WTC11 (cell line): Measurements from ENCODE around the gene DSC2. TPM values are rescaled to one million over a fixed set of nuclear protein-coding genes. Genes with fewer than 3 reads are reported as not detected.

Source experiments
- ATAC-seq: fragments of 200-7000 bp; cut with Tn5 transposase; 2 replicates; pipeline ENCODE4 v1.10.0; 2021; ENCODE audit warnings: mild to moderate bottlenecking, moderate library complexity
- CTCF ChIA-PET: fragments of 300-600 bp; sonication (Branson Sonifier 250); formaldehyde crosslinking; loops from one replicate; lab custom pipeline; 2021; ENCODE audit warnings: antibody characterized with exemption; lab: Charles Lee
- POLR2A ChIA-PET: fragments of 350-600 bp; sonication (Branson Sonifier 250); formaldehyde crosslinking; loops from one replicate; lab custom pipeline; 2021; ENCODE audit warnings: antibody characterized with exemption; lab: Charles Lee
- DNase-seq: peaks from one replicate; pipeline ENCODE4 v3.0.0; 2021; ENCODE audit warnings: low spot score
- H3K27ac Mint-ChIP-seq: 2 replicates; pipeline ENCODE4 v1.8.0; 2021; ENCODE audit warnings: mixed read lengths
- H3K27me3 Mint-ChIP-seq: 2 replicates; pipeline ENCODE4 v1.8.0; 2021; ENCODE audit warnings: low read depth, mild to moderate bottlenecking, moderate library complexity, mixed read lengths
- H3K36me3 Mint-ChIP-seq: 2 replicates; pipeline ENCODE4 v1.8.0; 2021; ENCODE audit warnings: mixed read lengths
- H3K4me1 Mint-ChIP-seq: 2 replicates; pipeline ENCODE4 v1.8.0; 2022; ENCODE audit warnings: mixed read lengths
- H3K4me3 Mint-ChIP-seq: 2 replicates; pipeline ENCODE4 v1.8.0; 2021; ENCODE audit warnings: mild to moderate bottlenecking, moderate library complexity, mixed read lengths
- H3K9me3 Mint-ChIP-seq: 2 replicates; pipeline ENCODE4 v1.8.0; 2021; ENCODE audit warnings: mixed read lengths
- ATF1 ChIP-seq: sonication (generic); formaldehyde crosslinking; IDR thresholded peaks from 2 replicates; pipeline ENCODE4 v1.8.1; 2023; ENCODE audit warnings: mild to moderate bottlenecking, moderate library complexity, missing genetic modification reagents
- ATF6 ChIP-seq: sonication (generic); formaldehyde crosslinking; IDR thresholded peaks from 2 replicates; pipeline ENCODE4 v1.8.1; 2023; ENCODE audit warnings: mild to moderate bottlenecking, missing genetic modification reagents
- CREB1 ChIP-seq: sonication (generic); formaldehyde crosslinking; IDR thresholded peaks from 2 replicates; pipeline ENCODE4 v1.8.0; 2023; ENCODE audit warnings: mild to moderate bottlenecking, missing genetic modification reagents
- ERG ChIP-seq: fragments of 250-450 bp; sonication (Bioruptor Pico); IDR thresholded peaks from 2 replicates; pipeline ENCODE4 v1.8.0; 2021; ENCODE audit warnings: mild to moderate bottlenecking
- GRHL2 ChIP-seq: fragments of 250-450 bp; sonication (Bioruptor Pico); IDR thresholded peaks from 2 replicates; pipeline ENCODE4 v1.8.0; 2022; ENCODE audit warnings: mild to moderate bottlenecking, moderate library complexity; ENCODE audit not compliant: insufficient replicate concordance, severe bottlenecking
- IRF1 ChIP-seq: sonication (generic); formaldehyde crosslinking; IDR thresholded peaks from 2 replicates; pipeline ENCODE4 v1.8.0; 2023; ENCODE audit warnings: missing genetic modification reagents
- JUN ChIP-seq: sonication (generic); formaldehyde crosslinking; IDR thresholded peaks from 2 replicates; pipeline ENCODE4 v1.8.0; 2023; ENCODE audit warnings: mild to moderate bottlenecking, missing genetic modification reagents
- MXD4 ChIP-seq: fragments of 250-450 bp; sonication (Bioruptor Pico); IDR thresholded peaks from 2 replicates; pipeline ENCODE4 v1.8.0; 2021; ENCODE audit warnings: mild to moderate bottlenecking, moderate library complexity, borderline replicate concordance
- MYBL2 ChIP-seq: sonication (generic); formaldehyde crosslinking; IDR thresholded peaks from 2 replicates; pipeline ENCODE4 v1.8.1; 2023; ENCODE audit warnings: mild to moderate bottlenecking, moderate library complexity, missing genetic modification reagents
- NR3C1 ChIP-seq: sonication (generic); formaldehyde crosslinking; conservative IDR thresholded peaks from 2 replicates; pipeline ENCODE4 v1.8.1; 2023; ENCODE audit warnings: low read depth, mild to moderate bottlenecking, missing genetic modification reagents
- PRDM15 ChIP-seq: sonication (generic); formaldehyde crosslinking; IDR thresholded peaks from 2 replicates; pipeline ENCODE4 v1.8.0; 2022; ENCODE audit warnings: missing genetic modification reagents
- SOX15 ChIP-seq: fragments of 250-450 bp; sonication (Bioruptor Pico); IDR thresholded peaks from 2 replicates; pipeline ENCODE4 v1.9.0; 2021; ENCODE audit warnings: mild to moderate bottlenecking
- USF1 ChIP-seq: sonication (generic); formaldehyde crosslinking; IDR thresholded peaks from 2 replicates; pipeline ENCODE4 v1.8.0; 2022; ENCODE audit warnings: mild to moderate bottlenecking, missing genetic modification reagents
- ZNF219 ChIP-seq: sonication (generic); formaldehyde crosslinking; IDR thresholded peaks from 2 replicates; pipeline ENCODE4 v1.8.0; 2023; ENCODE audit warnings: missing genetic modification reagents, mild to moderate bottlenecking, borderline replicate concordance
- ZNF425 ChIP-seq: fragments of 250-450 bp; sonication (Bioruptor Pico); conservative IDR thresholded peaks from 2 replicates; pipeline ENCODE4 v1.9.0; 2021; ENCODE audit warnings: mild to moderate bottlenecking
- total RNA-seq: library from RNA; stranded (reverse); gene quantifications from 3 replicates; pipeline ENCODE4 v1.2.3, GENCODE V29; 2021
- TF ChIP-seq, protein P1 (sequence below): sonication (generic); formaldehyde crosslinking; IDR thresholded peaks from 2 replicates; pipeline ENCODE4 v1.8.1; 2023; ENCODE audit warnings: mild to moderate bottlenecking, missing genetic modification reagents
- TF ChIP-seq, protein P2 (sequence below): fragments of 250-450 bp; sonication (Bioruptor Pico); IDR thresholded peaks from 2 replicates; pipeline ENCODE4 v2.1.2; 2022; ENCODE audit warnings: mild to moderate bottlenecking, moderate library complexity

DSC2 gene
- total RNA-seq, 1 experiment from 2014 or later = 29.8 TPM

DNA sequence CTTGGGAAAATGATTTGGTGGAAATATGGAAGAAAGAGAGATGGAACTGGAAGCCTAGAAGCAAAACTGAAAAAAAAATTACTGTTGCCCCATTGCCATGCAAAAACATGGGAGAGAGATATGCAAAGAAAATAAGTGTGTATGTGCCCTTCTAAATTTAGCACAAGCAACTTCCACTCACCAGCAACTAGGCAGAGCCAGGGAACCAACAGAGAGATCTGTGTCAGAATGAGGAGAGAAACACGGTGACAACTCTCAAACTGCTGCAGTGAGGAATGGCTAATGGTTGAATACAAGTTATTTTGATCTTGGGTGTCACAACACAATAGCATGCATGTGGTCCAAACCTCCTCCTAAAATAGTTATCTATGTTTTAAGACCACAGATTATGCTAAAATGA, 10.9 kb downstream of the DSC2 start (continued):
- TF ChIP-seq, protein P1, sequence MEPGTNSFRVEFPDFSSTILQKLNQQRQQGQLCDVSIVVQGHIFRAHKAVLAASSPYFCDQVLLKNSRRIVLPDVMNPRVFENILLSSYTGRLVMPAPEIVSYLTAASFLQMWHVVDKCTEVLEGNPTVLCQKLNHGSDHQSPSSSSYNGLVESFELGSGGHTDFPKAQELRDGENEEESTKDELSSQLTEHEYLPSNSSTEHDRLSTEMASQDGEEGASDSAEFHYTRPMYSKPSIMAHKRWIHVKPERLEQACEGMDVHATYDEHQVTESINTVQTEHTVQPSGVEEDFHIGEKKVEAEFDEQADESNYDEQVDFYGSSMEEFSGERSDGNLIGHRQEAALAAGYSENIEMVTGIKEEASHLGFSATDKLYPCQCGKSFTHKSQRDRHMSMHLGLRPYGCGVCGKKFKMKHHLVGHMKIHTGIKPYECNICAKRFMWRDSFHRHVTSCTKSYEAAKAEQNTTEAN = no peak
- TF ChIP-seq ZNF219 (CRISPR knock-in tag) (no peak), ZNF425 (CRISPR knock-in tag) (no peak)
- TF ChIP-seq, all 79 proteins: peak for 0

DNA sequence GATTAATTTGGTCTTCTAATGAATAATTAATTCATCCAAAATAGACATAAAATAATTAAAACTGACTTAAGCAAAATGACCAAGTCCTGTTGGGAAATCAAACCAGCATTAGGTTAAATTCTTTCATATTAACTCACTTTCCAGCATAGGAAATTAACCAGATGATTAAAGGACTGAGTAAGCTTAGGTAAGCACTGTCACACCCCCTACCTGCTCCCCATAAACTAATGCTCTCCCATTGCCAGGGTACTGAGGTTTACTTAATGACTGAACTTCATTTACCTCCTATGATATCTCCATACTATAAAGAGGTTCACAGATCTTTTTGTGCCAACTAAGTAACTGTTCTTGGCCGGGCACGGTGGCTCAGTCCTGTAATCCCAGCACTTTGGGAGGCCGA, 13.7 kb downstream of the DSC2 start:
- Mint-ChIP-seq H3K27me3 (no peaks in the 10 kb centered on the region), H3K27ac (no peak overlapping the region), H3K9me3 (peaks cover 3% of the 10 kb centered on the region; the same call in 1 of the 2 replicates), H3K4me1 (no peaks in the 10 kb centered on the region), H3K4me3 (no peak overlapping the region), H3K36me3 (peaks cover 47% of the 10 kb centered on the region)
- POLR2A ChIA-PET = no interaction called here
- no peak for DNase-seq
- ATAC-seq = no peak
- no peak for TF ChIP-seq MYBL2 (CRISPR knock-in tag)
- TF ChIP-seq SOX15 (CRISPR knock-in tag) = no peak
- no peak for TF ChIP-seq ERG (CRISPR knock-in tag)
- TF ChIP-seq, protein P2, sequence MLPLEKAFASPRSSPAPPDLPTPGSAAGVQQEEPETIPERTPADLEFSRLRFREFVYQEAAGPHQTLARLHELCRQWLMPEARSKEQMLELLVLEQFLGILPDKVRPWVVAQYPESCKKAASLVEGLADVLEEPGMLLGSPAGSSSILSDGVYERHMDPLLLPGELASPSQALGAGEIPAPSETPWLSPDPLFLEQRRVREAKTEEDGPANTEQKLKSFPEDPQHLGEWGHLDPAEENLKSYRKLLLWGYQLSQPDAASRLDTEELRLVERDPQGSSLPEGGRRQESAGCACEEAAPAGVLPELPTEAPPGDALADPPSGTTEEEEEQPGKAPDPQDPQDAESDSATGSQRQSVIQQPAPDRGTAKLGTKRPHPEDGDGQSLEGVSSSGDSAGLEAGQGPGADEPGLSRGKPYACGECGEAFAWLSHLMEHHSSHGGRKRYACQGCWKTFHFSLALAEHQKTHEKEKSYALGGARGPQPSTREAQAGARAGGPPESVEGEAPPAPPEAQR = no peak
- no peak for TF ChIP-seq CREB1 (CRISPR knock-in tag)
- TF ChIP-seq ATF1 = no peak
- no peak for TF ChIP-seq ATF6 (CRISPR knock-in tag)
- TF ChIP-seq GRHL2 (CRISPR knock-in tag) = no peak
- TF ChIP-seq NR3C1 (CRISPR knock-in tag) = no peak
- TF ChIP-seq USF1 = no peak
- TF ChIP-seq JUN (CRISPR knock-in tag) = no peak
- no peak for TF ChIP-seq IRF1
- TF ChIP-seq MXD4 (CRISPR knock-in tag) = no peak
- TF ChIP-seq PRDM15 (CRISPR knock-in tag) = no peak
- CTCF ChIA-PET = no interaction called here
